Left forelimb (tissue), 1 donor: ENCODE measurements around the gene GPSM1.
"Not testable (repeated sequence)": the region's sequence is repeated elsewhere in the genome, so short reads cannot be mapped to it uniquely, and the experiment has no call there.

Experiments used
- DNase-seq: peaks from one replicate; pipeline ENCODE4 v3.0.0-alpha.2; 2018; ENCODE audit warnings: low spot score

The GPSM1 gene

DNA sequence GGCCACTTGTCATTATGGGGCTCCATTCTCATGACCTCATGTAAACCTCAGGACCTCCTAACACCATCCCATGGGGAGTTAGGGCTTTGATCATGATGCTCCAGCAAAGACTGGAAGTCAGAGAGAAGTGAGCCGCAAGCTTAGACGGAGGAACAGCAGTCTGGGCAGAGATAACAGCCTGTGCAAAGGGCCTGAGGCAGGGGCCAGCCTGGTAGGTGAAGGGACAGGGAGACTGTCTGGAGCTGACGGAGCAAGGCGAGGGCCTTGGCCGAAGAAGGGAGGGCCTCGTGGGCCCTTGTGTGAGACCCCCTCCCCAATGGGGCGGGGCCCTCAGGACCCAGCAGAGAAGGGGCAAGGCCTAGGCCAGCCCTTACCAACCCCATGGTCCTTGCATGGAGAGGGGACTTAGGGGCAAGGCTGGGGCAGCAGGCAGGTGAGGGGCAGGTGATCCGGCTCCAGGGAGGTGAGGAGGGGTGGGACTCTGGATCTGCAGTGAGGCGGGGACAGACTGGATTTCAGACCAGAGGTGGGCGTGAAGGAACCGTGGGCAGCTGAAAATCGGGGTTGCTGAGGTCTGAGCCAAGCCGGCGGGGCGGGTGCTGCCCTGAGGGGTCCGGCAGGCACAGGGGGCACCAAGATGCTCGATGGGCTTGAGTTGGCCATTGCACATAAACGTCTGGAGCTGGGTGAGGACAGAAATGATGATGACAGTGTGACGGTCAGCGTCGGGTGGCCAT is 17.4 kb downstream of the GPSM1 start:
- DNase-seq: no peak

GRCh38 chr9:136345281-136346156 is 18.2 kb downstream of the GPSM1 start:
- no peak for DNase-seq

GRCh38 chr9:136346157-136346481 is 18.8 kb downstream of the GPSM1 start:
- DNase-seq: no peak

DNA sequence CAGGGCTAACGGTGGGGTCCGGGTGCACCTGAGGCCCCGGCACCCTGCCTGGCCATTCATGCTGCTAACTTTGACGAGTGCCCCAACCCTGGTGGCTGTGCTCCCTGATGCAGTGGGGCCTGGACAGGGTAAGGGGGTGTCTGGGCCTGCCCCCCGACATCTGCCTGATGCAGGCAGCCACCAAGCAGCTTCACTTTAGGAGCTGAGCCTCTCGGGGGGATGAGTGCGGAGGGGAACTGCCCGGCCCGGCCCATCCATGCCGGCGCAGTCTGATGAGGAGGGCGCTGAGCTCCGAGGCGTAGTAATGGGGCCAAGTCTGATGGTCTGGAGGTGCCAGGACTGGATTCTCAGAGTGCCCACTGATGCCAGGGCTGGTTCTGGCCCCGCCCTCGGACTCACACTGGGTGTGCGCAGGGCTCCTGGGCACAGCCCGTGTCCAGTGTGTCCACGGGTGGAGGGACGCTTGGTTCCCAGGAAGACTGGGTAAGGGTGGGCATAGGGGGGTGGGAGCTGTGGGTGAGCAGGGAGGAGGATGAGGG is 19.7 kb downstream of the GPSM1 start:
- no peak for DNase-seq

DNA sequence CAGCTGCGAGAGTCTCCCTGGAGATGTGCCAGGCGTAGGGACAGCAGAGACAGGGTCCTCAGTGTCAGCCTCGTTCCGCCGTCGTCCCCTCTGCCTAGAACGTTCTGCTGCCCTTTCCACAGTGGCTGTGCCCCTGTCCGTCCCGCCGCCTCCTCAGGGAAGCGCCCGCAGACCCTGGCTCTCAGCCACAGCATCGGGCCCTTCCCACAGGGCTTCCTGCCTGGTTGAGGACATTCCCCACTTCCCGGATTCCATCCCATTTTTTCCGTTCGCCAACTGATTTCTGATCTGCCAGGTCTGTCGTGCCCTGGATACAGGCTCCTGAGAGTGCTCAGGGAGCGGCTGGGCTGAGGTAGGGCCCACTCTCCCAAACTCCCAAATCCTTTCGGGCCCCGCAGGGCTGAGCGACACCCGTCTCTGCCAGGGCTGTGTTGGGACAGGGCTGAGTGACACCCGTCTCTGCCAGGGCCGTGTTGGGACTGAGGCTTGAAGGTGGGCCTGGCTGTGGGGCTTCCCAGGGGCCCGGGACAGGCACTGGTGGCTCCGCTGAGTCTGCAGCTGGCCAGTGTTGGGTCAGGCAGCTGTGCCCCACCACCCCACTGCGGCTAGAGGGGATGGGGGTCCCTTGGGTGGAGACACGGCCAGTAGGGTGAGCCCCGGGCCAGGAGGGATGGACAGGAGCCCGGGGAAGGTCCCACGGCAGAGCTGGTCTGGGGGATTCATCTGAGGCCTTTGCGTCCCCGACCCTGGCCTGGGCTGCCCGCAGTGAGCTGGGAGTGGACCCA is 20.3 kb downstream of the GPSM1 start:
- DNase-seq: no peak

DNA sequence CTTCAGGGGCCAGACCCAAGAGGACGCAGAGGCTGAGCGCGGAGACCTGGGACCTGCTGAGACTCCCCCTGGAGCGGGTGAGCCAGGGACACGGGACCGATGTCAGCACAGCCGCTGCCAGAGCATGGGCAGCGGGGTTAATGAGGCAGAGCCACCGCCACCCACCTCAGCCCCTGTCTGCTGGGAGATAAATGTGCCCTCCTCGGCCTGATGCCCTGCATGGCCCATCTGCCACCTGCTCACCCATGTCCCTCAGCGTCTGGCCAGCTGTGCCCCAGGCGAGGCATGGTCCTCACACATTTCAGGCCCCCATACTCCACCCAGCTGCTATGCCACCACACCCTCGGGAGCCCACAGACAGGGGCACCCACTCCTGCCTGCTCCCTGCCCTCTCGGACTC is 21.4 kb downstream of the GPSM1 start:
- DNase-seq: no peak

GRCh38 chr9:136349546-136349945 is 22.2 kb downstream of the GPSM1 start:
- no peak for DNase-seq

GRCh38 chr9:136351252-136351800 is 24.0 kb downstream of the GPSM1 start:
- DNase-seq: no peak

DNA sequence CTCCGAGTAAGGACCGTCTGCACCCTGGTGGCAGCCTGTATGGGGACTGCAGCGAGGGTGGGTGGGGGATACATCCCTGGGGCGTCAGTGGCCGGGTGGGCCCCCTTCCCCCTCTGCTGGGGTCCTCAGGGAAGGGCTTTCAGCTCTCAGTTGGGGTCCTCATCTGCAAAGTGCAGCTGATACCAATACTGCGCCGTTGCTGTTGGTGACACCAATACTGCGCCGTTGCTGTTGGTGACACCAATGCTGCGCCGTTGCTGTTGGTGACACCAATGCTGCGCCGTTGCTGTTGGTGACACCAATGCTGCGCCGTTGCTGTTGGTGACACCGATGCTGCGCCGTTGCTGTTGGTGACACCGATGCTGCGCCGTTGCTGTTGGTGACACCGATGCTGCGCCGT is 24.5 kb downstream of the GPSM1 start:
- not testable (repeated sequence) for DNase-seq

GRCh38 chr9:136352682-136353081 is 25.3 kb downstream of the GPSM1 start:
- DNase-seq: no peak

DNA sequence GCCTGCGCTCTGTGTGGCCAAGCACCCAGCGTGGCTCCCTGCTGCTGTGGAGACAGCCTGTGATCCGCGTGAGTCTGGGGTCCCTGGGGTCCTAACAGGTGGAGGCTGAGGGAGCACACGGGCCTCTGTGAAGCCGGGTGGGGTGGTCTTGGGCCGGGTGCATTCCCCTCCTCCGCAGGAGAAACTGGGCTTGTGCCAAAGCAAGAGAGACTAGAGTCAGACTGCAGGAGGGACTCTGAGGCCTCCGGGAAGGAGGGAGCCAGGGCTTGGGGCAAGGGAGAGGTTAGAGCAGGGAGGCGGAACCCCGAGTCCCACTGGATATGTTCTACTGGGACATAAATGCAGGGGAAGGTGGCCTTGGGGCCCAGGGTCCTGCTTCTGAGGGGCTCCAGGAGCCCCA is 25.7 kb downstream of the GPSM1 start:
- DNase-seq: no peak

- DNase-seq: no peak
These were observed 26.6 kb downstream of the GPSM1 start for GRCh38 chr9:136353757-136354488.

DNA sequence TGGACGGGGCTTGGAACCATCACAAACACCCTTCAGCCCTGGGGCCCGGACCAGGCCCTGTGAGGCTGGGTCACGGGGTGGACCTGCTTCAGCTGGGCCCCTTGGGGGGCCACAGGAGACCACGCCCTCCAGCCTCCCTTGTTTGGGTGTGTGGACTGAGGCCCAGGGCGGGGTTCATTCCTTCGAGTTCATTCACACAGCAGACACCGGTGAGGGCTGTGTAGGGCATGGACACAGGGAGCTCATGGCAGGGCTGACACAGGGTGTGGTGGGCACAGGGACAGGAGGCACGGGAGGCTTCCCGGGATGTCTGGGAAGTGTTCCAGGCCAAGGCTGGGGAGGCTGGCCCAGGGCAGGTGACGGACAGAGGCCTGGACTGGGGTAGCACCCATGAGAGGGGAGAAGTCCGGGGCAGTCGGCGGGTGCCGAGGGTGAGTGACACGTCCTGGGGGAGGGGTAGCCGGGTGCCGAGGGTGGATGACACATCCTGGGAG is 27.3 kb downstream of the GPSM1 start:
- DNase-seq: no peak

GRCh38 chr9:136355616-136356557 is 28.5 kb downstream of the GPSM1 start:
- DNase-seq: no peak

- no peak for DNase-seq
These were observed 29.9 kb downstream of the GPSM1 start for GRCh38 chr9:136357202-136357725.

DNA sequence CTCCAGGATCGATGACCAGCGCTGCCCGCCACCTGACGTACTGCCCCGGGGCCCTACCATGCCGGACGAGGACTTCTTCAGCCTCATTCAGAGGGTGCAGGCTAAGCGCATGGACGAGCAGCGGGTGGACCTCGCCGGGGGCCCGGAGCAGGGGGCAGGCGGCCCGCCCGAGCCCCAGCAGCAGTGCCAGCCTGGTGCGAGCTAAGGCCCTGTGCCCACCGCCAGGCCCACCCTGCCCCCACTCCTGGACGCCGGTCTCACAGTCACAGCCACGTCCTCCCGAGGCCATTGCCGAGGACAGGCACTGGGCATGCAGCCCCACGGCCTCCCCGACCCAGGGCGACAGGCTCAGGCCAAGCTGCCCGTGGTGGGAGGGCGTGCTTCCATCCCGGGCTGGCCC is 30.7 kb downstream of the GPSM1 start:
- no peak for DNase-seq

DNA sequence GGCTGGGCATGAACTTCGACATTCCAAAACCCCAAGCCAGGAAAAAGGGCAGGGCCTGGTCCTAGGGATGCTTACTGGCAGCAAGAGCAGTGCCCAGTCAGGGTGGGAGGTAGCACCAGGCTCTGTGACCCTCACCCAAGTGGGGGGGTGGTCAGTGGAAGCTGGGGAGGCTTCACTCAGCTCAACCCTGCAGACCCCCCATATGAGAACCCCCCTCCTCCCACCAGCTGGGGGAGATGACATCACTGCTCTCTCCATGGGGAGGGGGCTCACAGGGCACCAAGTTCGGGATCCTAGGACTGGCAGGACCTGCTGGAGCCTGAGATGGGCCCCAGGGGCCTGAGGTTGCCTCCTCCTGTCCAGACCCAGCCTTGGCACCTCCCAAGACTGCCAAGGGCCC is 31.5 kb downstream of the GPSM1 start:
- no peak for DNase-seq

- no peak for DNase-seq
These were observed 32.7 kb downstream of the GPSM1 start for GRCh38 chr9:136359774-136360718.
